HCT116 (cell line): ENCODE results near the gene GLRA3. TPM values are rescaled to one million over a fixed set of nuclear protein-coding genes. Genes with fewer than 3 reads are reported as not detected.

ENCODE experiments used
- ATAC-seq: fragments of 200-7000 bp; cut with Tn5 transposase; 2 replicates; pipeline ENCODE4 v1.9.1; 2020; ENCODE audit warnings: mild to moderate bottlenecking, moderate library complexity
- BruUV-seq: library from RNA; stranded (reverse); fragments of 400-500 nt; replicated peaks from 2 replicates; lab custom pipeline; 2021; lab: Mats Ljungman, UMichigan
- CTCF ChIA-PET: fragments of 300-600 bp; sonication (Branson Sonifier 250); formaldehyde crosslinking; loops from one replicate; lab custom pipeline; 2021; ENCODE audit warnings: antibody characterized with exemption; lab: Charles Lee
- POLR2A ChIA-PET: fragments of 300-600, 350-600 bp; sonication (Branson Sonifier 250); formaldehyde crosslinking; loops from one replicate; lab custom pipeline; 2021; ENCODE audit warnings: antibody characterized with exemption; lab: Charles Lee
- RAD21 ChIA-PET, 2 experiments: fragments of 300-600 bp; sonication (Branson Sonifier 250); formaldehyde crosslinking; loops; one replicate each; lab custom pipeline; 2023; ENCODE audit warnings: low total read pairs in 2 of 2; ENCODE audit not compliant: uncharacterized antibody in 2 of 2, unreplicated experiment in 2 of 2, low non-redundant PET in 1 of 2; lab: Charles Lee
- DNase-seq: peaks from one replicate; pipeline ENCODE4 v3.0.0-alpha.2; 2010; ENCODE audit warnings: low read depth, low spot score
- H2AFZ ChIP-seq: fragments of 200-600 bp; shearing (Covaris generic), sonication (generic); 2 replicates; pipeline ENCODE4 v1.6.1; 2017; ENCODE audit warnings: low read depth, mixed run types, mixed read lengths, antibody characterized with exemption, low read length; ENCODE audit not compliant: poor library complexity, severe bottlenecking
- H3K27ac ChIP-seq: 2 replicates; pipeline ENCODE4 v1.5.1; 2012; ENCODE audit warnings: low read depth, low read length
- H3K27me3 ChIP-seq: fragments of 200-600 bp; sonication (generic); 2 replicates; pipeline ENCODE4 v1.6.1; 2016; ENCODE audit warnings: mixed run types, low read length, mixed read lengths; ENCODE audit not compliant: insufficient read depth
- H3K36me3 ChIP-seq, 2 experiments: fragments of 200-500 bp in 1 of 2; fragments of 200-600 bp in 1 of 2; sonication (Bioruptor generic) in 1 of 2; sonication (generic) in 1 of 2; 2 replicates each; pipeline versions ENCODE4 v1.5.1 to v1.6.1; 2014 to 2016; ENCODE audit warnings: low read length in 2 of 2, inconsistent platforms in 1 of 2, mixed read lengths in 1 of 2, mixed run types in 1 of 2; ENCODE audit not compliant: insufficient read depth in 2 of 2, control insufficient read depth in 1 of 2
- H3K4me1 ChIP-seq, 2 experiments: fragments of 200-600 bp in 1 of 2; sonication (generic) in 1 of 2; 2 replicates each; pipeline versions ENCODE4 v1.5.1 to v1.6.1; 2012 to 2017; ENCODE audit warnings: low read length in 2 of 2, inconsistent platforms in 1 of 2, mild to moderate bottlenecking in 1 of 2, mixed read lengths in 1 of 2, mixed run types in 1 of 2, moderate library complexity in 1 of 2; ENCODE audit not compliant: insufficient read depth in 2 of 2, control insufficient read depth in 1 of 2
- H3K4me2 ChIP-seq: fragments of 200-600 bp; sonication (generic); 2 replicates; pipeline ENCODE4 v1.6.1; 2017; ENCODE audit warnings: mixed run types, low read length, mixed read lengths
- H3K4me3 ChIP-seq, 2 experiments: fragments of 200-600 bp in 1 of 2; sonication (generic) in 1 of 2; replicated peaks in 1 of 2; 2 replicates each; pipeline ENCODE4 v1.5.1; 2011 to 2016; ENCODE audit warnings: low read length in 2 of 2, control low read depth in 1 of 2, low read depth in 1 of 2, mild to moderate bottlenecking in 1 of 2, mixed read lengths in 1 of 2, mixed run types in 1 of 2
- H3K79me2 ChIP-seq: fragments of 200-600 bp; sonication (generic); 2 replicates; pipeline ENCODE4 v1.6.1; 2017; ENCODE audit warnings: mild to moderate bottlenecking, mixed run types, low read length, moderate library complexity, mixed read lengths; ENCODE audit not compliant: insufficient read depth
- H3K9ac ChIP-seq: fragments of 200-600 bp; sonication (generic); 2 replicates; pipeline ENCODE4 v1.6.1; 2016; ENCODE audit warnings: low read length, mixed read lengths
- H3K9me2 ChIP-seq: fragments of 200-600 bp; sonication (generic), shearing (Covaris generic); 2 replicates; pipeline ENCODE4 v1.6.1; 2017; ENCODE audit warnings: mixed run types, mild to moderate bottlenecking, moderate library complexity; ENCODE audit not compliant: insufficient read depth
- H3K9me3 ChIP-seq, 2 experiments: fragments of 200-500 bp in 1 of 2; fragments of 200-600 bp in 1 of 2; sonication (Bioruptor generic) in 1 of 2; sonication (generic) in 1 of 2; 2 replicates each; pipeline ENCODE4 v1.6.1; 2014 to 2017; ENCODE audit warnings: low read length in 2 of 2, mixed read lengths in 2 of 2, inconsistent platforms in 1 of 2, low read depth in 1 of 2, mild to moderate bottlenecking in 1 of 2, mixed run types in 1 of 2, moderate library complexity in 1 of 2; ENCODE audit not compliant: control insufficient read depth in 1 of 2, insufficient read depth in 1 of 2
- H4K20me1 ChIP-seq: fragments of 200-600 bp; sonication (generic), shearing (Covaris generic); 2 replicates; pipeline ENCODE4 v1.6.1; 2017; ENCODE audit warnings: mixed run types, mild to moderate bottlenecking, moderate library complexity; ENCODE audit not compliant: insufficient read depth
- CEBPB ChIP-seq: IDR thresholded peaks from 2 replicates; pipeline ENCODE4 v1.6.1; 2012; ENCODE audit warnings: low read depth
- ELF1 ChIP-seq: IDR thresholded peaks from 2 replicates; pipeline ENCODE4 v1.6.1; 2012; ENCODE audit warnings: low read depth, borderline replicate concordance
- EZH2 ChIP-seq: fragments of 200-600 bp; sonication (generic); IDR thresholded peaks from 2 replicates; pipeline ENCODE4 v1.6.1; 2017; ENCODE audit warnings: antibody characterized with exemption, mixed run types
- JUND ChIP-seq: IDR thresholded peaks from 2 replicates; pipeline ENCODE4 v1.6.1; 2012
- POLR2A ChIP-seq: IDR thresholded peaks from 2 replicates; pipeline ENCODE4 v1.7.0; 2011; ENCODE audit warnings: borderline replicate concordance; ENCODE audit not compliant: insufficient read depth, insufficient read length; ENCODE audit errors: extremely low read depth
- SP1 ChIP-seq: IDR thresholded peaks from 2 replicates; pipeline ENCODE4 v1.6.1; 2012; ENCODE audit warnings: low read depth
- TCF7L2 ChIP-seq: IDR thresholded peaks from 2 replicates; pipeline ENCODE4 v1.7.0; 2011; ENCODE audit warnings: borderline replicate concordance, inconsistent platforms; ENCODE audit not compliant: insufficient read depth, insufficient read length; ENCODE audit errors: extremely low read depth
- ZFX ChIP-seq: fragments of 450-650 bp; IDR thresholded peaks from 2 replicates; pipeline ENCODE4 v1.6.1; 2017
- ZNF274 ChIP-seq: fragments of 200-500 bp; sonication (Bioruptor generic); IDR thresholded peaks from 2 replicates; pipeline ENCODE4 v1.6.1; 2014; ENCODE audit warnings: mild to moderate bottlenecking, low read depth, low read length, inconsistent platforms
- intact Hi-C: fragments of 100-400 bp; cut with micrococcal nuclease; formaldehyde crosslinking; loops from 2 replicates; pipeline ENCODE4 v1.10.0; 2022
- total RNA-seq: library from RNA; stranded (reverse); gene quantifications from one replicate; pipeline ENCODE4 v1.2.1, GENCODE V29; 2021; ENCODE audit not compliant: unreplicated experiment
- TF ChIP-seq, protein P1 (sequence below): IDR thresholded peaks from 2 replicates; pipeline ENCODE4 v1.6.1; 2012
- TF ChIP-seq, protein P2 (sequence below), 3 experiments: fragments of 200-600 bp in 1 of 3; sonication (generic) in 1 of 3; IDR thresholded peaks in 2 of 3; conservative IDR thresholded peaks in 1 of 3; 2 replicates each; pipeline ENCODE4 v1.5.1; 2012 to 2017; ENCODE audit warnings: low read depth in 2 of 3, low read length in 2 of 3, antibody characterized with exemption in 1 of 3, borderline replicate concordance in 1 of 3, control low read depth in 1 of 3, mild to moderate bottlenecking in 1 of 3, mixed read lengths in 1 of 3, mixed run types in 1 of 3, moderate library complexity in 1 of 3; ENCODE audit not compliant: insufficient read depth in 1 of 3

GLRA3 gene
- total RNA-seq, 1 experiment from 2014 or later: not detected

DNA sequence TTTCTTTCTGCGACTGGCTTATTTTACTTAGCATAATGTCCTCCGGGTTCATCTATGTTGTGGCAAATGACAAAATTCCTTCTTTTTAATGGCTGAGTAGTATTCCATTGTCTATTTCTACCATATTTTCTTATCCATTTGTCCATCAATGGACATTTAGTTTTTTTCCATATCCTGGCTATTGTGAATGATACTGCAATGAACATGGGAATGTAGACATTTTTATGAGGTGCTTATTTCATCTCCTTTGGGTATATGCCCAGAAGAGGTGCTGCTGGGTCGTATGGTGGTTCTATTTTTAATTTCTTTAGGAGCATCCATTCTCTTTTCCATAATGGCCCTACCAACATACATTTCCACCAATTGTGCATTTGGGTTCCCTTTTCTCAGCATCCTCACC, 230.2 kb downstream of the GLRA3 start:
- intact Hi-C loops: no loop called here
- Histone ChIP-seq H3K36me3 (no peaks in the 10 kb centered on the region), H3K79me2 (no peaks in the 10 kb centered on the region), H2AFZ (no peak overlapping the region), H3K9me3 (no peaks in the 10 kb centered on the region), H3K27ac (no peak overlapping the region), H4K20me1 (no peaks in the 10 kb centered on the region), H3K4me1 (no peaks in the 10 kb centered on the region), H3K4me3 (no peak overlapping the region), H3K27me3 (no peaks in the 10 kb centered on the region), H3K9ac (no peak overlapping the region), H3K4me2 (no peak overlapping the region), H3K9me2 (no peaks in the 10 kb centered on the region)
- ChIA-PET CTCF (no interaction called here), POLR2A (no interaction called here), RAD21 (no interaction called here)
- no peak for ATAC-seq
- no peak for DNase-seq
- no TSS peak for BruUV-seq
- TF ChIP-seq SP1: no peak

DNA sequence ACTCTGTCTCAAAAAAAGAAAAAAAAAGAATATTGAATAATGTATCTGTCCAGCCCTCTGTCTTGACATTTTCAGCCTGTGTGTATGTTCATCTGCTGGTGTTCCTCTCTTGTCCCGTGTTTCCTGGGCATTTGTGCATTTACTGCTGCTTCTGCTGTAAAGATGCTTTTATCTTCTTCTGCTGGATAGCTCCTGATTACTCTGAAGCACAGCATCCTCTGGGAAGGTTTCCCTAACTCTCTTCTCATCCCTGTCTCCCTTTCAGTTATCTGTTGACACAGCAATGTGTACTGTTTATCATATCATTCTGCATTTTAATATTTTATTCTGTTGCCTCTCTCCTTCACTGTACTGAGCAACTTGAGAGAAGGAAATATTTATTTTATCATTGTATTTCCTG, 232.5 kb downstream of the GLRA3 start:
- Histone ChIP-seq H3K9me3 (no peaks in the 10 kb centered on the region), H2AFZ (no peak overlapping the region), H3K4me2 (no peak overlapping the region), H3K36me3 (no peaks in the 10 kb centered on the region), H3K4me3 (no peak overlapping the region), H3K4me1 (peaks cover 0 to 5% of the 10 kb centered on the region in 2 experiments; a peak in 2 of 4 replicates), H3K9me2 (no peaks in the 10 kb centered on the region), H3K79me2 (no peaks in the 10 kb centered on the region), H3K27ac (no peak overlapping the region), H4K20me1 (no peaks in the 10 kb centered on the region), H3K9ac (no peak overlapping the region), H3K27me3 (no peaks in the 10 kb centered on the region)
- POLR2A ChIA-PET: no interaction called here
- TF ChIP-seq JUND: no peak
- TF ChIP-seq, protein P1, sequence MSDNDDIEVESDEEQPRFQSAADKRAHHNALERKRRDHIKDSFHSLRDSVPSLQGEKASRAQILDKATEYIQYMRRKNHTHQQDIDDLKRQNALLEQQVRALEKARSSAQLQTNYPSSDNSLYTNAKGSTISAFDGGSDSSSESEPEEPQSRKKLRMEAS: no peak
- TF ChIP-seq, protein P2, sequence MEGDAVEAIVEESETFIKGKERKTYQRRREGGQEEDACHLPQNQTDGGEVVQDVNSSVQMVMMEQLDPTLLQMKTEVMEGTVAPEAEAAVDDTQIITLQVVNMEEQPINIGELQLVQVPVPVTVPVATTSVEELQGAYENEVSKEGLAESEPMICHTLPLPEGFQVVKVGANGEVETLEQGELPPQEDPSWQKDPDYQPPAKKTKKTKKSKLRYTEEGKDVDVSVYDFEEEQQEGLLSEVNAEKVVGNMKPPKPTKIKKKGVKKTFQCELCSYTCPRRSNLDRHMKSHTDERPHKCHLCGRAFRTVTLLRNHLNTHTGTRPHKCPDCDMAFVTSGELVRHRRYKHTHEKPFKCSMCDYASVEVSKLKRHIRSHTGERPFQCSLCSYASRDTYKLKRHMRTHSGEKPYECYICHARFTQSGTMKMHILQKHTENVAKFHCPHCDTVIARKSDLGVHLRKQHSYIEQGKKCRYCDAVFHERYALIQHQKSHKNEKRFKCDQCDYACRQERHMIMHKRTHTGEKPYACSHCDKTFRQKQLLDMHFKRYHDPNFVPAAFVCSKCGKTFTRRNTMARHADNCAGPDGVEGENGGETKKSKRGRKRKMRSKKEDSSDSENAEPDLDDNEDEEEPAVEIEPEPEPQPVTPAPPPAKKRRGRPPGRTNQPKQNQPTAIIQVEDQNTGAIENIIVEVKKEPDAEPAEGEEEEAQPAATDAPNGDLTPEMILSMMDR (IDR thresholded peaks at IDR 0.05 in 2 of 3, conservative IDR thresholded peaks at IDR 0.05 in 1 of 3; ENCODE audit: borderline replicate concordance in 1 of 3, insufficient read depth in 1 of 3, low read depth in 2 of 3, low read length in 2 of 3): no peak
- no peak for TF ChIP-seq ZNF274
- TF ChIP-seq EZH2: no peak
- TF ChIP-seq ELF1: no peak
- no peak for TF ChIP-seq TCF7L2
- no peak for TF ChIP-seq ZFX
- no peak for TF ChIP-seq POLR2A
- TF ChIP-seq CEBPB: no peak
- RAD21 ChIA-PET: no interaction called here
- CTCF ChIA-PET: no interaction called here
- BruUV-seq: no TSS peak
- ATAC-seq (no peak), DNase-seq (no peak)
- intact Hi-C loops: no loop called here
